Omental fat pad (tissue), 4 donors: ENCODE measurements around the gene POC5. TPM values are rescaled to one million over a fixed set of nuclear protein-coding genes. Genes with fewer than 3 reads are reported as not detected.
A peak's percentile ranks its signal among the peaks of the same experiment; 100 is the strongest.

ENCODE experiments used
- ATAC-seq: fragments of 150-250 bp; one replicate; pipeline ENCODE4 v1.9.1; 2016; ENCODE audit warnings: mild to moderate bottlenecking, moderate library complexity; ENCODE audit not compliant: low FRiP score
- DNase-seq: peaks from one replicate; pipeline ENCODE4 v3.0.0-alpha.2; 2019; ENCODE audit warnings: low spot score
- CTCF ChIP-seq, 3 donors: fragments of 450-650 bp; IDR thresholded peaks; one replicate each; pipeline ENCODE4 v1.5.1; 2016 to 2017; ENCODE audit warnings: antibody characterized with exemption in 3 of 3, mild to moderate bottlenecking in 3 of 3, moderate library complexity in 2 of 3
- total RNA-seq, 4 donors: library from RNA; depleted of rRNA; stranded (reverse); fragments of >200 nt; gene quantifications; one replicate each; pipeline ENCODE4 v1.1.0, GENCODE V29; 2016

POC5 gene
- total RNA-seq, 4 donors from 2014 or later = 5.5 to 24.9 (median 9.7) TPM

GRCh38 chr5:75663579-75664284 is 53.5 kb downstream of the POC5 start:
- TF ChIP-seq CTCF (IDR thresholded peaks at IDR 0.05) = no peak
- DNase-seq (no peak), ATAC-seq (no peak)

- TF ChIP-seq CTCF (IDR thresholded peaks at IDR 0.05) = no peak
- ATAC-seq (no peak), DNase-seq (no peak)
These were observed 55.2 kb downstream of the POC5 start for GRCh38 chr5:75662061-75662460.

GRCh38 chr5:75660678-75661465 is 56.4 kb downstream of the POC5 start:
- DNase-seq (no peak), ATAC-seq (no peak)
- TF ChIP-seq CTCF (IDR thresholded peaks at IDR 0.05) = no peak

- DNase-seq (no peak), ATAC-seq (no peak)
- TF ChIP-seq CTCF (IDR thresholded peaks at IDR 0.05) = no peak
These were observed 57.3 kb downstream of the POC5 start for GRCh38 chr5:75659791-75660450.

- no peak for DNase-seq
- ATAC-seq = peak; percentile 92
- no peak for TF ChIP-seq CTCF (IDR thresholded peaks at IDR 0.05)
These were observed 60.8 kb downstream of the POC5 start for GRCh38 chr5:75656311-75657003.

GRCh38 chr5:75654693-75655295 is 62.4 kb downstream of the POC5 start:
- DNase-seq (no peak), ATAC-seq (no peak)
- TF ChIP-seq CTCF (IDR thresholded peaks at IDR 0.05) = no peak
